ENCODE measurements around the gene BPHL.
A peak's percentile ranks its signal among the peaks of the same experiment; 100 is the strongest.

BPHL gene

GRCh38 chr6:3190056-3190455 lies 71.5 kb downstream of the BPHL start:
- no peak overlapping the region for H3K9ac ChIP-seq (ENCODE audit: low read length)
- no peaks in the 10 kb centered on the region for H3K27me3 ChIP-seq (ENCODE audit: low read depth, low read length)
- TF ChIP-seq EZH2phosphoT487 (IDR thresholded peaks at IDR 0.05; ENCODE audit: low read depth): no peak
- TF ChIP-seq, protein P1, sequence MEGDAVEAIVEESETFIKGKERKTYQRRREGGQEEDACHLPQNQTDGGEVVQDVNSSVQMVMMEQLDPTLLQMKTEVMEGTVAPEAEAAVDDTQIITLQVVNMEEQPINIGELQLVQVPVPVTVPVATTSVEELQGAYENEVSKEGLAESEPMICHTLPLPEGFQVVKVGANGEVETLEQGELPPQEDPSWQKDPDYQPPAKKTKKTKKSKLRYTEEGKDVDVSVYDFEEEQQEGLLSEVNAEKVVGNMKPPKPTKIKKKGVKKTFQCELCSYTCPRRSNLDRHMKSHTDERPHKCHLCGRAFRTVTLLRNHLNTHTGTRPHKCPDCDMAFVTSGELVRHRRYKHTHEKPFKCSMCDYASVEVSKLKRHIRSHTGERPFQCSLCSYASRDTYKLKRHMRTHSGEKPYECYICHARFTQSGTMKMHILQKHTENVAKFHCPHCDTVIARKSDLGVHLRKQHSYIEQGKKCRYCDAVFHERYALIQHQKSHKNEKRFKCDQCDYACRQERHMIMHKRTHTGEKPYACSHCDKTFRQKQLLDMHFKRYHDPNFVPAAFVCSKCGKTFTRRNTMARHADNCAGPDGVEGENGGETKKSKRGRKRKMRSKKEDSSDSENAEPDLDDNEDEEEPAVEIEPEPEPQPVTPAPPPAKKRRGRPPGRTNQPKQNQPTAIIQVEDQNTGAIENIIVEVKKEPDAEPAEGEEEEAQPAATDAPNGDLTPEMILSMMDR (IDR thresholded peaks at IDR 0.05; ENCODE audit: low read depth, low read length): no peak
- H3K9me3 ChIP-seq (ENCODE audit: insufficient read depth, low read length): no peaks in the 10 kb centered on the region
- no peak overlapping the region for H3K27ac ChIP-seq (ENCODE audit: low read length)
- no peak overlapping the region for H2AFZ ChIP-seq (ENCODE audit: low read depth, low read length)
- H3K4me2 ChIP-seq (ENCODE audit: low read length): no peak overlapping the region
- no peaks in the 10 kb centered on the region for H3K79me2 ChIP-seq (ENCODE audit: low read length)
- H3K4me1 ChIP-seq (ENCODE audit: low read length): peaks cover 32% of the 10 kb centered on the region
- no peaks in the 10 kb centered on the region for H3K36me3 ChIP-seq (replicated peaks; ENCODE audit: low read depth, low read length)
- H4K20me1 ChIP-seq (ENCODE audit: insufficient read depth, low read length): no peaks in the 10 kb centered on the region
- H3K4me3 ChIP-seq (ENCODE audit: low read length): no peak overlapping the region

GRCh38 chr6:3190779-3191178 lies 72.3 kb downstream of the BPHL start:
- no peak for TF ChIP-seq EZH2phosphoT487 (IDR thresholded peaks at IDR 0.05; ENCODE audit: low read depth)
- TF ChIP-seq, protein P1 (IDR thresholded peaks at IDR 0.05; ENCODE audit: low read depth, low read length): no peak
- Histone ChIP-seq H3K4me1 (ENCODE audit: low read length) (peaks cover 40% of the 10 kb centered on the region), H3K4me2 (ENCODE audit: low read length) (no peak overlapping the region), H3K9me3 (ENCODE audit: insufficient read depth, low read length) (no peaks in the 10 kb centered on the region), H4K20me1 (ENCODE audit: insufficient read depth, low read length) (no peaks in the 10 kb centered on the region), H2AFZ (ENCODE audit: low read depth, low read length) (no peak overlapping the region), H3K36me3 (replicated peaks; ENCODE audit: low read depth, low read length) (no peaks in the 10 kb centered on the region), H3K27ac (ENCODE audit: low read length) (no peak overlapping the region), H3K9ac (ENCODE audit: low read length) (no peak overlapping the region), H3K27me3 (ENCODE audit: low read depth, low read length) (no peaks in the 10 kb centered on the region), H3K4me3 (ENCODE audit: low read length) (no peak overlapping the region), H3K79me2 (ENCODE audit: low read length) (no peaks in the 10 kb centered on the region)

GRCh38 chr6:3193102-3193849 lies 74.8 kb downstream of the BPHL start:
- no peaks in the 10 kb centered on the region for H3K27me3 ChIP-seq (ENCODE audit: low read depth, low read length)
- no peaks in the 10 kb centered on the region for H3K9me3 ChIP-seq (ENCODE audit: insufficient read depth, low read length)
- no peak overlapping the region for H3K4me3 ChIP-seq (ENCODE audit: low read length)
- peaks cover 27% of the 10 kb centered on the region for H3K4me1 ChIP-seq (ENCODE audit: low read length)
- no peak overlapping the region for H3K9ac ChIP-seq (ENCODE audit: low read length)
- H3K4me2 ChIP-seq (ENCODE audit: low read length): 0 out of 2 replicates have a peak overlapping the region, but pooled peaks have one; percentile 7
- H3K36me3 ChIP-seq (replicated peaks; ENCODE audit: low read depth, low read length): no peaks in the 10 kb centered on the region
- no peak overlapping the region for H2AFZ ChIP-seq (ENCODE audit: low read depth, low read length)
- no peak overlapping the region for H3K27ac ChIP-seq (ENCODE audit: low read length)
- H3K79me2 ChIP-seq (ENCODE audit: low read length): no peaks in the 10 kb centered on the region
- no peaks in the 10 kb centered on the region for H4K20me1 ChIP-seq (ENCODE audit: insufficient read depth, low read length)
- TF ChIP-seq, protein P1 (IDR thresholded peaks at IDR 0.05; ENCODE audit: low read depth, low read length): no peak
- no peak for TF ChIP-seq EZH2phosphoT487 (IDR thresholded peaks at IDR 0.05; ENCODE audit: low read depth)

GRCh38 chr6:3194535-3195419 lies 76.3 kb downstream of the BPHL start:
- no peak overlapping the region for H3K4me3 ChIP-seq (ENCODE audit: low read length)
- H3K27ac ChIP-seq (ENCODE audit: low read length): no peak overlapping the region
- H2AFZ ChIP-seq (ENCODE audit: low read depth, low read length): no peak overlapping the region
- peak overlapping the region; percentile 35 for H3K4me2 ChIP-seq (ENCODE audit: low read length)
- H3K27me3 ChIP-seq (ENCODE audit: low read depth, low read length): no peaks in the 10 kb centered on the region
- H3K9me3 ChIP-seq (ENCODE audit: insufficient read depth, low read length): no peaks in the 10 kb centered on the region
- no peaks in the 10 kb centered on the region for H3K36me3 ChIP-seq (replicated peaks; ENCODE audit: low read depth, low read length)
- H3K79me2 ChIP-seq (ENCODE audit: low read length): no peaks in the 10 kb centered on the region
- no peaks in the 10 kb centered on the region for H4K20me1 ChIP-seq (ENCODE audit: insufficient read depth, low read length)
- peaks cover 27% of the 10 kb centered on the region for H3K4me1 ChIP-seq (ENCODE audit: low read length)
- no peak for TF ChIP-seq EZH2phosphoT487 (IDR thresholded peaks at IDR 0.05; ENCODE audit: low read depth)
- TF ChIP-seq, protein P1 (IDR thresholded peaks at IDR 0.05; ENCODE audit: low read depth, low read length): no peak
- H3K9ac ChIP-seq (ENCODE audit: low read length): no peak overlapping the region
